C4-2B (cell line): ENCODE data around the gene DNMT1.

Experiments
- ZFX ChIP-seq: fragments of 450-650 bp; IDR thresholded peaks from 2 replicates; pipeline ENCODE4 v1.6.1; 2017
- TF ChIP-seq, protein P1 (sequence below): fragments of 450-650 bp; conservative IDR thresholded peaks from 2 replicates; pipeline ENCODE4 v1.5.1; 2017; ENCODE audit warnings: mild to moderate bottlenecking

DNA sequence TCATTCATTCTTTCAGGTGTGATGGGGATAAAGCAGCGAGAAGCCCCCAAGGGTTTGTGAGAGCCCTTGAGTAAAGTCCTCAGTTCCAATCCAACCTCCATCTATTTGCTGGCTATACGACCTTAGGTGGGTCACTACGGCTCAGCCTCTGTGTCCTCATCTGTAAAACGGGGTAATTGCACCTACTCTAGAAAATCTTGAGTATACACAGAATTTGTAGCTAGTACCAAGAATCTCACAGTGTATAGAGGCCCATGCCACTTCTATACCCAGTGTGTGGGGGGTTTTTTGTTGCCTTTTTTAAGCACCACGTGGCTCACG lies 406 bp upstream of the DNMT1 start:
- TF ChIP-seq, protein P1, sequence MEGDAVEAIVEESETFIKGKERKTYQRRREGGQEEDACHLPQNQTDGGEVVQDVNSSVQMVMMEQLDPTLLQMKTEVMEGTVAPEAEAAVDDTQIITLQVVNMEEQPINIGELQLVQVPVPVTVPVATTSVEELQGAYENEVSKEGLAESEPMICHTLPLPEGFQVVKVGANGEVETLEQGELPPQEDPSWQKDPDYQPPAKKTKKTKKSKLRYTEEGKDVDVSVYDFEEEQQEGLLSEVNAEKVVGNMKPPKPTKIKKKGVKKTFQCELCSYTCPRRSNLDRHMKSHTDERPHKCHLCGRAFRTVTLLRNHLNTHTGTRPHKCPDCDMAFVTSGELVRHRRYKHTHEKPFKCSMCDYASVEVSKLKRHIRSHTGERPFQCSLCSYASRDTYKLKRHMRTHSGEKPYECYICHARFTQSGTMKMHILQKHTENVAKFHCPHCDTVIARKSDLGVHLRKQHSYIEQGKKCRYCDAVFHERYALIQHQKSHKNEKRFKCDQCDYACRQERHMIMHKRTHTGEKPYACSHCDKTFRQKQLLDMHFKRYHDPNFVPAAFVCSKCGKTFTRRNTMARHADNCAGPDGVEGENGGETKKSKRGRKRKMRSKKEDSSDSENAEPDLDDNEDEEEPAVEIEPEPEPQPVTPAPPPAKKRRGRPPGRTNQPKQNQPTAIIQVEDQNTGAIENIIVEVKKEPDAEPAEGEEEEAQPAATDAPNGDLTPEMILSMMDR: no peak
- TF ChIP-seq ZFX: no peak
